Nephron (organoid): ENCODE measurements around the gene R3HDM2.

Source experiments
- H3K27ac Mint-ChIP-seq, 3 experiments: 2 replicates each; pipeline ENCODE4 v1.8.0; 2020; ENCODE audit warnings: mixed read lengths in 3 of 3, mild to moderate bottlenecking in 2 of 3, moderate library complexity in 1 of 3
- H3K27me3 Mint-ChIP-seq: 2 replicates; pipeline ENCODE4 v1.8.0; 2021; ENCODE audit warnings: low read depth, mild to moderate bottlenecking, moderate library complexity, mixed read lengths
- H3K36me3 Mint-ChIP-seq: 2 replicates; pipeline ENCODE4 v1.8.0; 2020; ENCODE audit warnings: low read depth, mixed read lengths
- H3K4me1 Mint-ChIP-seq: 2 replicates; pipeline ENCODE4 v1.8.0; 2020; ENCODE audit warnings: mixed read lengths
- H3K4me3 Mint-ChIP-seq, 3 experiments: 2 replicates each; pipeline ENCODE4 v1.8.0; 2020; ENCODE audit warnings: mild to moderate bottlenecking in 3 of 3, mixed read lengths in 3 of 3, moderate library complexity in 2 of 3
- H3K9me3 Mint-ChIP-seq: 2 replicates; pipeline ENCODE4 v1.8.0; 2020; ENCODE audit warnings: mixed read lengths
- TF ChIP-seq, protein P1 (sequence below), 3 experiments: fragments of 200-600 bp; sonication (generic); IDR thresholded peaks; one replicate each; pipeline ENCODE4 v1.5.0; 2021; ENCODE audit warnings: antibody characterized with exemption in 3 of 3; ENCODE audit not compliant: unreplicated experiment in 3 of 3

The R3HDM2 gene

DNA sequence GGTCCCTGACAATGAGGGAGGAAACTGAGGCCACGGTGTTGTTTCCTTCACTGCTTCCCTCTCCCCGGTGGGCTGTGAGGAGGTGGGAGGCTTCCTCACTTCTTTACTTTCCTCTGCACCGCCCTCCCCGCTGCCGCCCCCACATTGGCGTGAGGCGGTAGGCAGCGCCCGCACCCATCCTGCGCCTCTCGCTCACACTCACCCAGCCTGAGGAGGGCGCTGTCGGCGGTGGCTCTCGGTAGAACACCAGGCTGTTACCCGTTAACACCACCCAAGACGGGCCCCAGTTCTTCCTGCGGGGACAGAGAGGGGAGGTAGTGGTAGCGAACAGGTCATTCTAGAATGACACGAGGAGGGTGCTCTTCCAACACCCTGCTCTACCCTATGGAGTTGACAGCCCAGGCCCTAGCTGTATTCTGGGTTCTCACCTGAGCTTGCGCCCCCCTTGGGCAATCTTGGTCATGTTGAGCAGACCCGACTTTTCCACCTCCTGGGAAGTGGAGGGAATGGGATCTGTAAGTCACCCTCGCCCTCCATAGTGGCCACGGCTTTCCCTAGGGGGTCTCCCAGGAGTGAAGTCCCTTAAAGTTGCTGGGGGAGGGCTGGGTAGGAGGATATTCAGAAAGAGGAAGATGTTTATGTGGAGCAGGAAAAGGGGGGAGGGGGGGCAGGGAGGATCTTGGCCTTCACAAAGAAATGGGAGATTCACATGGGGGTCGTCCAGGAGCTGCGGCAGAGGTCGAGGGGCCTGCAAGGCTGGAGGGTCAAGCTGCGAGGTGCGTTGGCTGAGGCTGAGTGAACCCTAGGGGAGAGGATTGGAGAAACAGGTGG is 45.5 kb upstream of the R3HDM2 start:
- TF ChIP-seq, protein P1, sequence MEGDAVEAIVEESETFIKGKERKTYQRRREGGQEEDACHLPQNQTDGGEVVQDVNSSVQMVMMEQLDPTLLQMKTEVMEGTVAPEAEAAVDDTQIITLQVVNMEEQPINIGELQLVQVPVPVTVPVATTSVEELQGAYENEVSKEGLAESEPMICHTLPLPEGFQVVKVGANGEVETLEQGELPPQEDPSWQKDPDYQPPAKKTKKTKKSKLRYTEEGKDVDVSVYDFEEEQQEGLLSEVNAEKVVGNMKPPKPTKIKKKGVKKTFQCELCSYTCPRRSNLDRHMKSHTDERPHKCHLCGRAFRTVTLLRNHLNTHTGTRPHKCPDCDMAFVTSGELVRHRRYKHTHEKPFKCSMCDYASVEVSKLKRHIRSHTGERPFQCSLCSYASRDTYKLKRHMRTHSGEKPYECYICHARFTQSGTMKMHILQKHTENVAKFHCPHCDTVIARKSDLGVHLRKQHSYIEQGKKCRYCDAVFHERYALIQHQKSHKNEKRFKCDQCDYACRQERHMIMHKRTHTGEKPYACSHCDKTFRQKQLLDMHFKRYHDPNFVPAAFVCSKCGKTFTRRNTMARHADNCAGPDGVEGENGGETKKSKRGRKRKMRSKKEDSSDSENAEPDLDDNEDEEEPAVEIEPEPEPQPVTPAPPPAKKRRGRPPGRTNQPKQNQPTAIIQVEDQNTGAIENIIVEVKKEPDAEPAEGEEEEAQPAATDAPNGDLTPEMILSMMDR (IDR thresholded peaks at IDR 0.05; ENCODE audit: unreplicated experiment in 3 of 3): peak in 1 of 3 experiments; percentile 14
- H3K4me1 Mint-ChIP-seq: peaks cover 25% of the 10 kb centered on the region
- no peaks in the 10 kb centered on the region for H3K9me3 Mint-ChIP-seq
- peaks cover 3% of the 10 kb centered on the region for H3K36me3 Mint-ChIP-seq
- peaks cover 97% of the 10 kb centered on the region for H3K27me3 Mint-ChIP-seq
- H3K4me3 Mint-ChIP-seq: peak overlapping the region; percentile 45 to 78 (median 48)
- H3K27ac Mint-ChIP-seq: no peak overlapping the region

DNA sequence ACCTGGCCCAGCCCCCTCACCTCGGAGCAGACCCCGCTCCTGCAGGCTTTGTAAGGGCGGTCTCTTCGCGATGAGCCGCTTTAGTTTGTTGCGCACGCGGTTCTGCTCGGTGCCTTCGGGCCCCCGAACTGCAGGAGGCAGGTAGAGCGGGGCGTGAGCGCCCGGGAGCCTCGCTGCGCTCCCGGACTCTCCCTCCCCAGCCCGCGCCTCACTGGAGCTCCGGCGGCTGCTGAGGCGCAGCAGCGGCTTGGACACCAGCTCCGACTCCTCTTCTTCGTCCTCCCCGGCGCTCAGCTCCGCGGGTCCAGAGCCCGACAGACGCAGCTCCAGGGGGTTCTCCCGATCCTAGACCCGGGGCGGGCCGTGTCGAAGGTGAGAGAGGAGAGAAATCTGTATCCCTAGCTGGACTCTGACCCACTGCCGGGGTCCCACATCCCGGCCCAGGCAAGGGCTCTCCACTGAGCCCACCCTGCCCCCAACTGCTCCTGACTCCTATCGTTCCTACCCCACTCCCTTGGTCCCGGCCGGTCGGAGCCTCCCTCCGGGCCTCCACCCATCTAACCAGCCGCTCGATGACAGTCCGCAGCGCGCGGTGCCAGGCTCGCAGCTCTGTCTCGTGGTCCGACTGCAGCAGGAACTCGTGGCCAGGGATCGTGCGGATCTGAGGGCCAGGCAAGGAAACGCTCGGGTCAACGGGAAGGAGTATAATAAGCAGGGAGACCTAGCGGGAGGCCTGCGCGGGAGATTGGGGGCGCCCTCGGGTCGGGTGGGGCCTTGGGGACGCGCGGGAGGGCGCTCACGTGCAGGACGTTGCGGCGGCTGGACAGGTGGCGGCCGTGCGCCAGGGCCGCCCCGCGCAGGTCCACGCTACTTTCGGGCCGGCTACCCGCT is 44.7 kb upstream of the R3HDM2 start:
- TF ChIP-seq, protein P1 (IDR thresholded peaks at IDR 0.05; ENCODE audit: unreplicated experiment in 3 of 3): no peak

DNA sequence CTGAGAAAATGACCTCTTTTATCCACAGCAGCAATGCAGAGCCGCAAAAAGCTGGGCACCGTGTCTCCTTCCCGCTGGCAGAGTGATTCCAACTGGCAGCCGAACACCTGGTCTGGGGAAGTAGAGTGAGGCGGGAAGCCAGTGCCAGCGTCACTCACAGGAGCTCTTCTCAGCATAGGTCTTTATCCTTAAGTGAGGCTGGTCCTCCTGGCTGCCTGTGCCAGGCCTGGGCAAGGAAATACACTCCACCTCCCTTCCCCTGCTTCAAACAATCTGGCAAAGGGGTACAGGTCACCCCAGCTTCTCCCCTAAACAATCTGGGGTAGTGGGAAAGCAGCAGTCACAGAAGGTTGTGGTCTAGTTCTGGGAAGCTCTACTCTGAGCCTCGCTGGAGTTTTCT is 44.0 kb upstream of the R3HDM2 start:
- peak overlapping the region; percentile 25 to 60 (median 27) for H3K4me3 Mint-ChIP-seq
- H3K27me3 Mint-ChIP-seq: peaks cover 89% of the 10 kb centered on the region
- peaks cover 3% of the 10 kb centered on the region for H3K36me3 Mint-ChIP-seq
- TF ChIP-seq, protein P1 (IDR thresholded peaks at IDR 0.05; ENCODE audit: unreplicated experiment in 3 of 3): no peak
- H3K27ac Mint-ChIP-seq: no peak overlapping the region
- peaks cover 25% of the 10 kb centered on the region for H3K4me1 Mint-ChIP-seq
- H3K9me3 Mint-ChIP-seq: no peaks in the 10 kb centered on the region

More for the DNA sequence above, 44.7 kb upstream of the R3HDM2 start:
- no peaks in the 10 kb centered on the region for H3K9me3 Mint-ChIP-seq
- no peak overlapping the region for H3K27ac Mint-ChIP-seq
- peaks cover 3% of the 10 kb centered on the region for H3K36me3 Mint-ChIP-seq
- peak overlapping the region; percentile 56 to 78 (median 65) for H3K4me3 Mint-ChIP-seq
- peaks cover 25% of the 10 kb centered on the region for H3K4me1 Mint-ChIP-seq
- H3K27me3 Mint-ChIP-seq: peaks cover 95% of the 10 kb centered on the region

DNA sequence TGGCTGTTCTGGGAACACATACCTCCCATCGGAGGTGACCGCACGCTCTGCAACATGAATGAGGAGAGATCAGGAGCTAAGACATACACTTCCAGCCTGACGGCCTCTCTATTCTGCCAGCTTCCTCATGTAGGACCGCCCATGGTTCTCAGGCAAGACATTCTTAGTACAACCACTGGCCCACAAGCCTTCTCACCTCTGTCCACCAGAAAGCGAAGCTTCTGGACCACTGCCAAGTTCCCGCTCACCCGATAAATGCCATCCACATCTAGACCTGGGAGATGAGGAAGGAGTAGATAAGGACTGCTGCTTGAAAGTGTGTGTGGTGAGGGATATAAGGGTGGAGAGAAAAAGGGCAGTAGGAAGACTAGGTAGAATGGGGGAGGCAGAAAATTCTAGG is 43.6 kb upstream of the R3HDM2 start:
- peaks cover 85% of the 10 kb centered on the region for H3K27me3 Mint-ChIP-seq
- peaks cover 25% of the 10 kb centered on the region for H3K4me1 Mint-ChIP-seq
- H3K9me3 Mint-ChIP-seq: no peaks in the 10 kb centered on the region
- no peak overlapping the region for H3K27ac Mint-ChIP-seq
- TF ChIP-seq, protein P1 (IDR thresholded peaks at IDR 0.05; ENCODE audit: unreplicated experiment in 3 of 3): no peak
- peak overlapping the region; percentile 25 to 60 (median 27) for H3K4me3 Mint-ChIP-seq
- H3K36me3 Mint-ChIP-seq: peaks cover 3% of the 10 kb centered on the region

DNA sequence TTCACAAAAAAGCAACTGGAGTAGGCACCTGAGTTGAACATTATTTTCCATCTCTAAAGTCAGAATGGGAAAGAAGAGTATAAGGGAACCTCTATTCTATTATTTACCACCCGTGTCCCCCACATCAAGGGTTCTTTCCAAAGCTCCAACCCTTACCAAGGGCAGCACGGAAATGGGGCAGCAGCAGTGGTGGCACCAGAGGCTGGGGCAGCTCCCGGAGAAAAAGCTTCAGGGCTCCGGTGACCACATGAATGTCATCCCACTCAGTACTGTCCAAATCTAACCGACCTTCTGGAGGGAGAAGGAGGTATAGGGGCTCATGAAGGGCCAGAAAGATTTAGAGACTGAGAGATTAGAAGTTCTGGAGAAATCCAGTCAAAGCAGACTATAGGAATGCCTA is 43.0 kb upstream of the R3HDM2 start:
- H3K27ac Mint-ChIP-seq: no peak overlapping the region
- H3K36me3 Mint-ChIP-seq: peaks cover 3% of the 10 kb centered on the region
- TF ChIP-seq, protein P1 (IDR thresholded peaks at IDR 0.05; ENCODE audit: unreplicated experiment in 3 of 3): no peak
- peaks cover 25% of the 10 kb centered on the region for H3K4me1 Mint-ChIP-seq
- peak overlapping the region in 2 of 3 experiments; percentile 20 to 60 for H3K4me3 Mint-ChIP-seq
- no peaks in the 10 kb centered on the region for H3K9me3 Mint-ChIP-seq
- peaks cover 83% of the 10 kb centered on the region for H3K27me3 Mint-ChIP-seq
